Activated B cell treated with CpG ODN at 0.5 μM for 24 hours (primary cell): ENCODE results near the gene PNKD. TPM values are rescaled to one million over a fixed set of nuclear protein-coding genes. Genes with fewer than 3 reads are reported as not detected.

Source experiments
- ATAC-seq: fragments of 200-7000 bp; cut with Tn5 transposase; one replicate; pipeline ENCODE4 v1.10.0; 2021; ENCODE audit warnings: low read depth, mild to moderate bottlenecking, moderate library complexity
- CTCF ChIA-PET: fragments of 350-600 bp; sonication (Branson Sonifier 250); formaldehyde crosslinking; loops from one replicate; lab custom pipeline; 2021; ENCODE audit warnings: antibody characterized with exemption; lab: Charles Lee
- POLR2A ChIA-PET: fragments of 350-600 bp; sonication (Branson Sonifier 250); formaldehyde crosslinking; loops from one replicate; lab custom pipeline; 2021; ENCODE audit warnings: antibody characterized with exemption; lab: Charles Lee
- DNase-seq: peaks from one replicate; pipeline ENCODE4 v3.0.0; 2022
- H3K27ac Mint-ChIP-seq: one replicate; pipeline ENCODE4 v1.8.0; 2020; ENCODE audit warnings: mixed read lengths
- H3K27me3 Mint-ChIP-seq: one replicate; pipeline ENCODE4 v1.8.0; 2021; ENCODE audit warnings: mixed read lengths
- H3K36me3 Mint-ChIP-seq: one replicate; pipeline ENCODE4 v1.8.0; 2021; ENCODE audit warnings: low read depth, mixed read lengths
- H3K4me1 Mint-ChIP-seq: one replicate; pipeline ENCODE4 v1.8.0; 2021; ENCODE audit warnings: mixed read lengths
- H3K4me3 Mint-ChIP-seq: one replicate; pipeline ENCODE4 v1.8.0; 2020; ENCODE audit warnings: mild to moderate bottlenecking, mixed read lengths
- H3K9me3 Mint-ChIP-seq: one replicate; pipeline ENCODE4 v1.8.0; 2020; ENCODE audit warnings: mixed read lengths
- intact Hi-C: fragments of 100-400 bp; cut with micrococcal nuclease; formaldehyde crosslinking; loops from one replicate; pipeline ENCODE4 v1.15.1; 2024
- total RNA-seq: library from RNA; stranded (reverse); gene quantifications from 2 replicates; pipeline ENCODE4 v1.2.3, GENCODE V29; 2022
- TF ChIP-seq, protein P1 (sequence below): fragments of 200-600 bp; IDR thresholded peaks from one replicate; pipeline ENCODE4 v1.8.0; 2022; ENCODE audit warnings: antibody characterized with exemption, mild to moderate bottlenecking

PNKD gene
- total RNA-seq, 1 donor from 2014 or later = 21.0 TPM

DNA sequence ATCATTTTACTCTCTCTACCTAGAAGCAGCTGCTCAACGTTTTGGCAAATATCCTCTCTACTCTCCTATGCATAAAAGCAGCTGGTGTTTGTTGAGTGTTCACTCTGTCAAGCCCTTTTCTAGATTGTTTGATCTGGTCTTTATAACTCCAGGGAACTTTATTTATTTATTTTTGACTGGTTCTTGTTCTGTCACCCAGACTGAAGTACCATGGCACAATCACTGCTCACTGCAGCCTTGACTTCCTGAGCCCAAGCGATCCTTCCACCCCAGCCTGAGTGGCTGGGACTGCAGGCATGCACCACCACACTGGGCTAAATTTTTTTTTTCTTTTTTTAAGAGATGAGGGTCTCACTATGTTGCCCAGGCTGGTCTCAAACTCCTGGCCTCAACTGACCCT lies 99.0 kb downstream of the PNKD start:
- Mint-ChIP-seq H3K27ac (no peak overlapping the region), H3K27me3 (no peaks in the 10 kb centered on the region), H3K4me1 (peaks cover 33% of the 10 kb centered on the region), H3K9me3 (no peaks in the 10 kb centered on the region), H3K4me3 (peak overlapping the region; percentile 28), H3K36me3 (no peaks in the 10 kb centered on the region)
- ChIA-PET POLR2A (interaction anchor here (0.7 to 1.5 kb wide), 5 partner anchors 13 to 79 kb away, joined by 3 read pairs; partner anchors contain the start of genes CATIP and CTDSP1), CTCF (interaction anchor here (1.2 kb wide), 1 partner anchor 27 kb away, joined by 4 read pairs; no protein-coding TSS in a partner anchor)
- intact Hi-C loops = loop anchor here (2.0 to 5.0 kb wide), 2 partner anchors 35 to 47 kb away; no protein-coding TSS in a partner anchor
- ATAC-seq (no peak), DNase-seq (no peak)
- TF ChIP-seq, protein P1, sequence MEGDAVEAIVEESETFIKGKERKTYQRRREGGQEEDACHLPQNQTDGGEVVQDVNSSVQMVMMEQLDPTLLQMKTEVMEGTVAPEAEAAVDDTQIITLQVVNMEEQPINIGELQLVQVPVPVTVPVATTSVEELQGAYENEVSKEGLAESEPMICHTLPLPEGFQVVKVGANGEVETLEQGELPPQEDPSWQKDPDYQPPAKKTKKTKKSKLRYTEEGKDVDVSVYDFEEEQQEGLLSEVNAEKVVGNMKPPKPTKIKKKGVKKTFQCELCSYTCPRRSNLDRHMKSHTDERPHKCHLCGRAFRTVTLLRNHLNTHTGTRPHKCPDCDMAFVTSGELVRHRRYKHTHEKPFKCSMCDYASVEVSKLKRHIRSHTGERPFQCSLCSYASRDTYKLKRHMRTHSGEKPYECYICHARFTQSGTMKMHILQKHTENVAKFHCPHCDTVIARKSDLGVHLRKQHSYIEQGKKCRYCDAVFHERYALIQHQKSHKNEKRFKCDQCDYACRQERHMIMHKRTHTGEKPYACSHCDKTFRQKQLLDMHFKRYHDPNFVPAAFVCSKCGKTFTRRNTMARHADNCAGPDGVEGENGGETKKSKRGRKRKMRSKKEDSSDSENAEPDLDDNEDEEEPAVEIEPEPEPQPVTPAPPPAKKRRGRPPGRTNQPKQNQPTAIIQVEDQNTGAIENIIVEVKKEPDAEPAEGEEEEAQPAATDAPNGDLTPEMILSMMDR = no peak

DNA sequence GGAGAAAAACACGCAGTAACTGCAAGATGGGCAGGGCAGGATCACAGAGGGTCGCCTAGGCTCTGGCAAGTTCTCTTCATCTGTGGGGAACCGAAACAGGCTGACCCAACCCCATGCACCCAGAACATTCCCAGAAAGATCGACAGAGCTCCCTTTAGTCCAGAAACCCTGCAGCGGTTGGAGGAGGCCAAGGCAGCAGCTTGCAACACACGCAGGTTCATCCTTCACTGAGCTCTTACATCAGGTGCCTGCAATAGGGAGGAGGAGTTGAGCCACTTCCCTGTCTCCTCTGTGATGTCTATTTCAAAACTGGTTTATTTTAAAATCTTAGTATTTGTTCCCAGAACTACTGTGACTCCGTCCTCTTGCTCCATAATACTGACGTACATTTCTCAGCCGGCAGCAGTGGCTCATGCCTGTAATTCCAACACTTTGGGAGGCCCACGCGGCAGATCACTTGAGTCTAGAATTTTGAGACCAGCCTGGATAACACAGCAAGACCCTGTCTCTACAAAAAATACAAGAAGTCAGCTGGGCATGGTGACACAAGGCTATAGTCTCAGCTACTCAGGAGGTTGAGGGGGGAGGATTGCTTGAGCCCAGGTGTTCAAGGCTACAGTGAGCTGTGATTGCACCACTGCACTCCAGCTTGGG lies 100.2 kb downstream of the PNKD start:
- POLR2A ChIA-PET = interaction anchor here (0.7 to 1.5 kb wide), 6 partner anchors 14 to 100 kb away, joined by 3 to 4 read pairs (median 3); partner anchors contain the start of genes AAMP, CATIP and PNKD

DNA sequence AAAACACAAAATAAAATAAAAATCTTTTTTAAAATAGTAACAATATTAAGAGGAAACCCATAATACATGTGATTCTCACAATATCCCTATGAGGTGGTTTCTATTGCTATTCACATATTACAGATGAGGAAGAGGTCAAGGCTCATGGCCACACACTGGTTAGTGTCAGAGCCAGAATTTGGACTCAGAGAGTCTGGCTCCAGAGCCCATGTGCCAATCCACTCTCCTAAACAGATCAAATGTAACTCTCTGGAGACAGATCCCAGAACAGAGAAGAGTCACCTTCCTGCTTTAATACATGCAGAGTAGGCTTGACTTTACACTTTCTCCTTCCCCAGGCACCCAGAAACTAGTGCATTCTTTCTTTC lies 101.6 kb downstream of the PNKD start:
- TF ChIP-seq, protein P1 = no peak
- Mint-ChIP-seq H3K9me3 (no peaks in the 10 kb centered on the region), H3K27ac (no peak overlapping the region), H3K4me1 (peaks cover 33% of the 10 kb centered on the region), H3K27me3 (no peaks in the 10 kb centered on the region), H3K4me3 (no peak overlapping the region), H3K36me3 (no peaks in the 10 kb centered on the region)
- intact Hi-C loops = loop anchor here (2.0 kb wide), 1 partner anchor 15 kb away; no protein-coding TSS in a partner anchor
- ChIA-PET CTCF (no interaction called here), POLR2A (no interaction called here)
- no peak for DNase-seq
- ATAC-seq = no peak

More for the DNA sequence above, 100.2 kb downstream of the PNKD start:
- H3K27me3 Mint-ChIP-seq = no peaks in the 10 kb centered on the region
- intact Hi-C loops = loop anchor here (2.0 kb wide), 1 partner anchor 16 kb away; no protein-coding TSS in a partner anchor
- ATAC-seq (no peak), DNase-seq (no peak)
- peaks cover 33% of the 10 kb centered on the region for H3K4me1 Mint-ChIP-seq
- H3K4me3 Mint-ChIP-seq = no peak overlapping the region
- H3K36me3 Mint-ChIP-seq = no peaks in the 10 kb centered on the region
- H3K27ac Mint-ChIP-seq = peak overlapping the region; percentile 74
- CTCF ChIA-PET = interaction anchor here (1.0 to 1.4 kb wide), 3 partner anchors 15 to 69 kb away, joined by 3 to 4 read pairs (median 3); no protein-coding TSS in a partner anchor
- no peaks in the 10 kb centered on the region for H3K9me3 Mint-ChIP-seq
- TF ChIP-seq, protein P1 = no peak

DNA sequence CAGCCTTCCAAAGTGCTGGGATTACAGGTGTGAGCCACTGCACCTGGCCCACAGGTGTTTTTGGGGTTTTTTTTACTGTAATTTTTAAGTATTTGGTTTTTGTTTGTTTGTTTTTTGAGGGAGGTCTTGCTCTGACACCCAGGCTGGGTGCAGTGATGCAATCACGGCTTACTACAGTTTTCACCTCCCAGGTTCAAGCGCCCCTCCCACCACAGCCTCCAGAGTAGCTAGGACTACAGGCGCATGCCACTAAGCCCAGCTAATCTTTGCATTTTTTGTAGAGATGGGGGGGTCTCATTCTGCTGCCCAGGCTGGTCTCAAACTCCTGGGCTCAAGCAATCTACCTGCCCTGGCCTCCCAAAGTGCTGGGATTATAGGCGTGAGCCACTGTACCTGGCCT lies 104.5 kb downstream of the PNKD start:
- no peaks in the 10 kb centered on the region for H3K27me3 Mint-ChIP-seq
- H3K36me3 Mint-ChIP-seq = no peaks in the 10 kb centered on the region
- ChIA-PET CTCF (no interaction called here), POLR2A (interaction anchor here (0.6 kb wide), 1 partner anchor 11 kb away, joined by 3 read pairs; no protein-coding TSS in a partner anchor)
- H3K27ac Mint-ChIP-seq = no peak overlapping the region
- H3K4me3 Mint-ChIP-seq = no peak overlapping the region
- TF ChIP-seq, protein P1 = no peak
- DNase-seq (no peak), ATAC-seq (no peak)
- intact Hi-C loops = no loop called here
- H3K4me1 Mint-ChIP-seq = peaks cover 16% of the 10 kb centered on the region
- H3K9me3 Mint-ChIP-seq = no peaks in the 10 kb centered on the region

DNA sequence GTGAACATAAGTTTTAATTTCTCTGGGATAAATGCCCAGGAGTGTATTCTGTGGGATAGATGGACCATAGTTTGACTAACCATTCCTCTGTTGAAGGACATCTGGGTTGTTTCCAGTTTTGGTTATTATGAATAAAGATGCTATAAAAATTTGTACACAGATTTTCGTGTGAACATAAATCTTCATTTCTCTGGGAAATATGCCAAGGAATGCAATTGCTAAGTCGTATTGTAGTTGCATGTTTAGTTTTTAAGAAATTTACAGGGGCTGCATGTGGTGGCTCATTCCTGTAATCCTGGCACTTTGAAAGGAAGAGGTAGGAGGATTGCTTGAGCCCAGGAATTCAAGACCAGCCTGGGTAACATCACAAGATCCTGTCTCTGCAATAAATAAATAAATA lies 104.9 kb downstream of the PNKD start:
- TF ChIP-seq, protein P1 = no peak
- CTCF ChIA-PET = no interaction called here
- POLR2A ChIA-PET = interaction anchor here (0.6 kb wide), 1 partner anchor 11 kb away, joined by 3 read pairs; no protein-coding TSS in a partner anchor

More for the DNA sequence above, 104.9 kb downstream of the PNKD start:
- H3K9me3 Mint-ChIP-seq = no peaks in the 10 kb centered on the region
- ATAC-seq = no peak
- intact Hi-C loops = no loop called here
- H3K4me1 Mint-ChIP-seq = peaks cover 12% of the 10 kb centered on the region
- no peak for DNase-seq
- no peaks in the 10 kb centered on the region for H3K27me3 Mint-ChIP-seq
- H3K36me3 Mint-ChIP-seq = no peaks in the 10 kb centered on the region
- H3K27ac Mint-ChIP-seq = no peak overlapping the region
- no peak overlapping the region for H3K4me3 Mint-ChIP-seq
